B cell (primary cell): Measurements from ENCODE around the gene MYPOP. TPM values are rescaled to one million over a fixed set of nuclear protein-coding genes. Genes with fewer than 3 reads are reported as not detected.
"Not testable (repeated sequence)": the region's sequence is repeated elsewhere in the genome, so short reads cannot be mapped to it uniquely, and the experiment has no call there.

Experiments used
- ATAC-seq: fragments of 200-7000 bp; cut with Tn5 transposase; one replicate; pipeline ENCODE4 v1.10.0; 2021; ENCODE audit warnings: low read depth, mild to moderate bottlenecking, moderate number of reproducible peaks, moderate library complexity
- CTCF ChIA-PET: fragments of 350-600 bp; sonication (Branson Sonifier 250); formaldehyde crosslinking; loops from one replicate; lab custom pipeline; 2021; ENCODE audit warnings: antibody characterized with exemption, inconsistent platforms; lab: Charles Lee
- POLR2A ChIA-PET: fragments of 350-600 bp; sonication (Branson Sonifier 250); formaldehyde crosslinking; loops from one replicate; lab custom pipeline; 2021; ENCODE audit warnings: antibody characterized with exemption; lab: Charles Lee
- DNase-seq: peaks from one replicate; pipeline ENCODE4 v3.0.0; 2013
- H2AFZ ChIP-seq: 2 replicates; pipeline ENCODE4 v1.6.1; 2012; ENCODE audit warnings: mild to moderate bottlenecking, low read depth, low read length; ENCODE audit not compliant: insufficient read depth, poor library complexity, severe bottlenecking
- H3K27ac ChIP-seq, 2 donors: 1 replicate in 1 of 2; 2 replicates in 1 of 2; pipeline ENCODE4 v1.5.1; 2012 to 2013; ENCODE audit warnings: low read length in 2 of 2, mild to moderate bottlenecking in 2 of 2, moderate library complexity in 1 of 2
- H3K27me3 ChIP-seq, 4 experiments: fragments of 200-600 bp in 1 of 4; sonication (generic) in 1 of 4; replicated peaks in 1 of 4; 1 replicate in 2 of 4; 2 replicates in 2 of 4; pipeline versions ENCODE4 v1.6.1 to v1.7.0; 2013 to 2016; ENCODE audit warnings: low read length in 3 of 4, mild to moderate bottlenecking in 2 of 4, mixed read lengths in 1 of 4, moderate library complexity in 1 of 4; ENCODE audit not compliant: insufficient read depth in 4 of 4, control insufficient read depth in 3 of 4; ENCODE audit errors: control extremely low read depth in 1 of 4
- H3K36me3 ChIP-seq, 2 experiments: replicated peaks in 1 of 2; 1 replicate in 1 of 2; 2 replicates in 1 of 2; pipeline versions ENCODE4 v1.6.1 to v1.7.1; 2013; ENCODE audit warnings: low read length in 1 of 2; ENCODE audit not compliant: insufficient read depth in 2 of 2, control insufficient read depth in 1 of 2; ENCODE audit errors: control extremely low read depth in 1 of 2, extremely low read depth in 1 of 2
- H3K4me1 ChIP-seq, 2 donors: fragments of 200-600 bp in 1 of 2; sonication (generic) in 1 of 2; 1 replicate in 1 of 2; 2 replicates in 1 of 2; pipeline versions ENCODE4 v1.5.1 to v1.6.1; 2013 to 2017; ENCODE audit warnings: low read length in 2 of 2; ENCODE audit not compliant: control insufficient read depth in 2 of 2, insufficient read depth in 2 of 2
- H3K4me2 ChIP-seq: replicated peaks from 2 replicates; pipeline ENCODE3; 2012; ENCODE audit warnings: mild to moderate bottlenecking, low read depth, low read length; ENCODE audit not compliant: poor library complexity, severe bottlenecking
- H3K4me3 ChIP-seq, 5 experiments: fragments of 200-600 bp in 1 of 5; sonication (generic) in 1 of 5; 1 replicate in 3 of 5; 2 replicates in 2 of 5; pipeline versions ENCODE4 v1.5.1 to v1.7.0; 2011 to 2016; ENCODE audit warnings: low read length in 4 of 5, mild to moderate bottlenecking in 4 of 5, low read depth in 2 of 5, control low read depth in 1 of 5, moderate library complexity in 1 of 5; ENCODE audit not compliant: insufficient read depth in 1 of 5; ENCODE audit errors: control extremely low read depth in 1 of 5, extremely low read depth in 1 of 5
- H3K79me2 ChIP-seq: fragments of 200-600 bp; sonication (generic); one replicate; pipeline ENCODE4 v1.6.0; 2016; ENCODE audit warnings: low read length; ENCODE audit not compliant: control insufficient read depth, insufficient read depth
- H3K9ac ChIP-seq: fragments of 200-600 bp; sonication (generic); 2 replicates; pipeline ENCODE4 v1.6.1; 2017; ENCODE audit warnings: mild to moderate bottlenecking, low read length, moderate library complexity
- H3K9me3 ChIP-seq, 3 donors: one replicate each; pipeline versions ENCODE4 v1.6.1 to v1.7.1; 2013; ENCODE audit warnings: low read length in 2 of 3; ENCODE audit not compliant: control insufficient read depth in 2 of 3, insufficient read depth in 1 of 3; ENCODE audit errors: control extremely low read depth in 1 of 3
- H4K20me1 ChIP-seq: 2 replicates; pipeline ENCODE4 v1.6.0; 2012; ENCODE audit warnings: mild to moderate bottlenecking, low read length; ENCODE audit not compliant: insufficient read depth, control insufficient read depth, poor library complexity, severe bottlenecking
- H3K27ac Mint-ChIP-seq: one replicate; pipeline ENCODE4 v1.8.0; 2021; ENCODE audit warnings: mixed read lengths
- H3K27me3 Mint-ChIP-seq: one replicate; pipeline ENCODE4 v1.8.0; 2021; ENCODE audit warnings: mixed read lengths
- H3K4me1 Mint-ChIP-seq: one replicate; pipeline ENCODE4 v1.8.0; 2021; ENCODE audit warnings: mixed read lengths
- H3K4me3 Mint-ChIP-seq: one replicate; pipeline ENCODE4 v1.8.0; 2021; ENCODE audit warnings: mixed read lengths
- H3K9me3 Mint-ChIP-seq: one replicate; pipeline ENCODE4 v1.8.0; 2022; ENCODE audit warnings: mixed read lengths; ENCODE audit not compliant: insufficient read depth
- EZH2 ChIP-seq: IDR thresholded peaks from 2 replicates; pipeline ENCODE4 v1.6.1; 2012; ENCODE audit warnings: borderline replicate concordance, low read depth, mild to moderate bottlenecking, moderate library complexity, low read length; ENCODE audit not compliant: insufficient read depth, poor library complexity, severe bottlenecking
- WGBS: methylation state at CpG from one replicate; pipeline ENCODE4 v1.1.5; 2013; ENCODE audit warnings: missing lambda C conversion rate; ENCODE audit not compliant: insufficient coverage; 5-methylcytosine and 5-hydroxymethylcytosine counted together
- intact Hi-C: fragments of 100-400 bp; cut with micrococcal nuclease; formaldehyde crosslinking; loops from one replicate; pipeline ENCODE4 v1.10.0; 2022
- polyA plus RNA-seq: library from polyadenylated mRNA; depleted of rRNA; stranded (reverse); fragments of >200 nt; gene quantifications from 2 replicates; pipeline ENCODE4 v1.2.3, GENCODE V29; 2012
- total RNA-seq, 2 donors: library from RNA; stranded (reverse); fragments of 120-200 nt in 1 of 2; gene quantifications; 1 replicate in 1 of 2; 2 replicates in 1 of 2; pipeline versions ENCODE4 v1.2.3 to v1.2.4, GENCODE V29; 2013 to 2022
- TF ChIP-seq, protein P1 (sequence below): fragments of 200-600 bp; IDR thresholded peaks from one replicate; pipeline ENCODE4 v1.8.0; 2022; ENCODE audit warnings: antibody characterized with exemption, mild to moderate bottlenecking

MYPOP gene
- total and polyA plus RNA-seq, 2 donors (not counting 1 experiment from before 2014, with no cell fraction given): 5.7 to 12.1 TPM

DNA sequence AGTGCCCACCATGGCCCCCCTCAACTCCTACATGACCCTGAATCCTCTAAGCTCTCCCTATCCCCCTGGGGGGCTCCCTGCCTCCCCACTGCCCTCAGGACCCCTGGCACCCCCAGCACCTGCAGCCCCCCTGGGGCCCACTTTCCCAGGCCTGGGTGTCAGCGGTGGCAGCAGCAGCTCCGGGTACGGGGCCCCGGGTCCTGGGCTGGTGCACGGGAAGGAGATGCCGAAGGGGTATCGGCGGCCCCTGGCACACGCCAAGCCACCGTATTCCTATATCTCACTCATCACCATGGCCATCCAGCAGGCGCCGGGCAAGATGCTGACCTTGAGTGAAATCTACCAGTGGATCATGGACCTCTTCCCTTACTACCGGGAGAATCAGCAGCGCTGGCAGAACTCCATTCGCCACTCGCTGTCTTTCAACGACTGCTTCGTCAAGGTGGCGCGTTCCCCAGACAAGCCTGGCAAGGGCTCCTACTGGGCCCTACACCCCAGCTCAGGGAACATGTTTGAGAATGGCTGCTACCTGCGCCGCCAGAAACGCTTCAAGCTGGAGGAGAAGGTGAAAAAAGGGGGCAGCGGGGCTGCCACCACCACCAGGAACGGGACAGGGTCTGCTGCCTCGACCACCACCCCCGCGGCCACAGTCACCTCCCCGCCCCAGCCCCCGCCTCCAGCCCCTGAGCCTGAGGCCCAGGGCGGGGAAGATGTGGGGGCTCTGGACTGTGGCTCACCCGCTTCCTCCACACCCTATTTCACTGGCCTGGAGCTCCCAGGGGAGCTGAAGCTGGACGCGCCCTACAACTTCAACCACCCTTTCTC is 30.1 kb downstream of the MYPOP start:
- H3K27me3 ChIP-seq: peaks cover 0 to 23% (median 10%) of the 10 kb centered on the region in 4 experiments
- peaks cover 26% of the 10 kb centered on the region for H3K27me3 Mint-ChIP-seq
- peaks cover 10 to 13% of the 10 kb centered on the region in 2 donors for H3K4me1 ChIP-seq
- H3K4me1 Mint-ChIP-seq: peaks cover 9% of the 10 kb centered on the region
- no peak overlapping the region for H3K27ac Mint-ChIP-seq
- ATAC-seq (no peak), DNase-seq (no peak)
- no peak for TF ChIP-seq EZH2
- TF ChIP-seq, protein P1, sequence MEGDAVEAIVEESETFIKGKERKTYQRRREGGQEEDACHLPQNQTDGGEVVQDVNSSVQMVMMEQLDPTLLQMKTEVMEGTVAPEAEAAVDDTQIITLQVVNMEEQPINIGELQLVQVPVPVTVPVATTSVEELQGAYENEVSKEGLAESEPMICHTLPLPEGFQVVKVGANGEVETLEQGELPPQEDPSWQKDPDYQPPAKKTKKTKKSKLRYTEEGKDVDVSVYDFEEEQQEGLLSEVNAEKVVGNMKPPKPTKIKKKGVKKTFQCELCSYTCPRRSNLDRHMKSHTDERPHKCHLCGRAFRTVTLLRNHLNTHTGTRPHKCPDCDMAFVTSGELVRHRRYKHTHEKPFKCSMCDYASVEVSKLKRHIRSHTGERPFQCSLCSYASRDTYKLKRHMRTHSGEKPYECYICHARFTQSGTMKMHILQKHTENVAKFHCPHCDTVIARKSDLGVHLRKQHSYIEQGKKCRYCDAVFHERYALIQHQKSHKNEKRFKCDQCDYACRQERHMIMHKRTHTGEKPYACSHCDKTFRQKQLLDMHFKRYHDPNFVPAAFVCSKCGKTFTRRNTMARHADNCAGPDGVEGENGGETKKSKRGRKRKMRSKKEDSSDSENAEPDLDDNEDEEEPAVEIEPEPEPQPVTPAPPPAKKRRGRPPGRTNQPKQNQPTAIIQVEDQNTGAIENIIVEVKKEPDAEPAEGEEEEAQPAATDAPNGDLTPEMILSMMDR: no peak
- no peak overlapping the region for H3K27ac ChIP-seq
- H3K9ac ChIP-seq: no peak overlapping the region
- H3K36me3 ChIP-seq: no peaks in the 10 kb centered on the region
- H3K9me3 Mint-ChIP-seq: no peaks in the 10 kb centered on the region
- POLR2A ChIA-PET: no interaction called here
- no peaks in the 10 kb centered on the region for H3K9me3 ChIP-seq
- intact Hi-C loops: no loop called here
- H3K4me2 ChIP-seq: no peak overlapping the region
- CTCF ChIA-PET: no interaction called here
- no peak overlapping the region for H2AFZ ChIP-seq
- no peak overlapping the region for H3K4me3 Mint-ChIP-seq
- H4K20me1 ChIP-seq: no peaks in the 10 kb centered on the region
- H3K4me3 ChIP-seq: no peak overlapping the region
- H3K79me2 ChIP-seq: no peaks in the 10 kb centered on the region
- WGBS: 97% methylated on average over 29 of the region's 34 CpGs

DNA sequence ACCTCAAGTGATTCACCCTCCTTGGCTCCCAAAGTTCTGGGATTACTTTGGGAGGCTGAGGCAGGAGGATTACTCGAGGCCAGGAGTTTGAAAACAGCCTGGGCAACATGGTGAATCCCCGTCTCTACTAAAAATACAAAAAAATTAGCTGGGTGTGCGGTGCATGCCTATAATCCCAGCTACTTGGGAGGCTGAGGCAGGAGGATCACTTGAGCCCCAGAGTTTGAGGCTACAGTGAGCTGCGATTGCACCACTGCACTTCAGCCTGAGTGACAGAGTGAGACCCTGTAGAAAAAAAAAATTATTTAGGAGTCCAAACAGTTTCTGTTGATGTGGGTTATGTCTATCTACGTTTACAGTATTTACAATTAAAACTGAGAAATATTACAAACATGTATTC is 31.6 kb downstream of the MYPOP start:
- ChIA-PET CTCF (interaction anchor here (2.3 kb wide), 1 partner anchor 11 kb away, joined by 6 read pairs; no protein-coding TSS in a partner anchor), POLR2A (no interaction called here)
- no peak for DNase-seq
- peaks cover 0 to 8% (median 3%) of the 10 kb centered on the region in 4 experiments for H3K27me3 ChIP-seq
- intact Hi-C loops: no loop called here
- no peaks in the 10 kb centered on the region for H4K20me1 ChIP-seq
- no peak overlapping the region for H3K4me3 ChIP-seq
- no peak overlapping the region for H3K9ac ChIP-seq
- no peak for ATAC-seq
- no peaks in the 10 kb centered on the region for H3K79me2 ChIP-seq
- no peaks in the 10 kb centered on the region for H3K4me1 ChIP-seq
- no peak overlapping the region for H3K27ac ChIP-seq
- H3K4me2 ChIP-seq: no peak overlapping the region
- no peaks in the 10 kb centered on the region for H3K9me3 ChIP-seq
- no peak overlapping the region for H2AFZ ChIP-seq
- WGBS: 95% methylated on average over 2 of the region's 5 CpGs
- TF ChIP-seq, protein P1: no peak
- TF ChIP-seq EZH2: no peak
- no peaks in the 10 kb centered on the region for H3K4me1 Mint-ChIP-seq
- peaks cover 15% of the 10 kb centered on the region for H3K27me3 Mint-ChIP-seq
- H3K27ac Mint-ChIP-seq: no peak overlapping the region
- no peak overlapping the region for H3K4me3 Mint-ChIP-seq
- no peaks in the 10 kb centered on the region for H3K9me3 Mint-ChIP-seq
- no peaks in the 10 kb centered on the region for H3K36me3 ChIP-seq

DNA sequence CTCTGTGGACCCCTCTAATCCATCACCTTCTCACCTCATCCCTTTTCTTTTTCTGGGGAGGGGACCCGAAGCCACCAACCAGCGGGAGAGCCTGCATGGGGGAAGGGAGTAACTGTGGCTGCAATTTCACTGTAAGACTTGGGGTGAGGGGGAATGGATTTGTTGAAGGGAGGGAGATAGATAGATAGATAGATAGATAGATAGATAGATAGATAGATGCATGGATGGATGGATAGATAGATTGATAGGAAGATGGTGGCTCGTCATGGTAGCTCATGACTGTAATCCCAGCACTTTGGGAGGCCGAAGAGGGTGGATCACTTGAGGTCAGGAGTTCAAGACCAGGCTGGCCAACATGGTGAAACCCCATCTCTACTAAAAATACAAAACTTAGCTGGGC is 35.2 kb downstream of the MYPOP start:
- Mint-ChIP-seq H3K27me3 (peaks cover 10% of the 10 kb centered on the region), H3K4me1 (peaks cover 18% of the 10 kb centered on the region)
- H3K36me3 ChIP-seq, intact Hi-C loops, POLR2A ChIA-PET, H3K9me3 Mint-ChIP-seq, DNase-seq, H3K4me3 ChIP-seq, H3K27ac Mint-ChIP-seq, H2AFZ ChIP-seq, H3K4me3 Mint-ChIP-seq, H3K79me2 ChIP-seq, H3K27ac ChIP-seq, H4K20me1 ChIP-seq, H3K9ac ChIP-seq, ATAC-seq, H3K4me2 ChIP-seq, H3K9me3 ChIP-seq: not testable (repeated sequence)
- H3K4me1 ChIP-seq: peaks cover 16% of the 10 kb centered on the region in 2 donors
- peaks cover 0 to 17% (median 6%) of the 10 kb centered on the region in 4 experiments for H3K27me3 ChIP-seq
- CTCF ChIA-PET: interaction anchor here (0.5 to 0.7 kb wide), 2 partner anchors 9 to 13 kb away, joined by 4 to 5 read pairs; no protein-coding TSS in a partner anchor
- WGBS: 80% methylated on average over 1 of the region's 4 CpGs
